Mesenchymal stem cell (in vitro differentiated cells and primary cell): Measurements from ENCODE around the gene HOPX.
"Not testable (repeated sequence)": the region's sequence is repeated elsewhere in the genome, so short reads cannot be mapped to it uniquely, and the experiment has no call there.

Experiments used
- DNase-seq: peaks from one replicate; pipeline ENCODE4 v3.0.0-alpha.2; 2013
- H2AFZ ChIP-seq: one replicate; pipeline ENCODE4 v1.6.1; 2013; ENCODE audit warnings: low read depth, mild to moderate bottlenecking, control low read depth, inconsistent platforms, low read length, moderate library complexity
- H2AK5ac ChIP-seq: 2 replicates; pipeline ENCODE4 v1.6.1; 2013; ENCODE audit warnings: low read length, moderate library complexity, mild to moderate bottlenecking, inconsistent platforms; ENCODE audit not compliant: severe bottlenecking
- H2BK120ac ChIP-seq: one replicate; pipeline ENCODE4 v1.6.1; 2013; ENCODE audit warnings: low read depth, mild to moderate bottlenecking, inconsistent platforms, low read length, moderate library complexity
- H2BK12ac ChIP-seq, 2 experiments: one replicate each; pipeline ENCODE4 v1.6.1; 2013; ENCODE audit warnings: inconsistent platforms in 2 of 2, low read length in 2 of 2, mild to moderate bottlenecking in 2 of 2, moderate library complexity in 2 of 2, control low read depth in 1 of 2
- H2BK15ac ChIP-seq: one replicate; pipeline ENCODE4 v1.6.1; 2013; ENCODE audit warnings: mild to moderate bottlenecking, low read depth, inconsistent platforms; ENCODE audit not compliant: poor library complexity, severe bottlenecking
- H2BK5ac ChIP-seq: 2 replicates; pipeline ENCODE4 v1.6.1; 2013; ENCODE audit warnings: low read depth, mild to moderate bottlenecking, low read length, control low read depth, inconsistent platforms; ENCODE audit not compliant: poor library complexity, severe bottlenecking
- H3K14ac ChIP-seq, 2 experiments: one replicate each; pipeline ENCODE4 v1.6.1; 2013; ENCODE audit warnings: inconsistent platforms in 2 of 2, low read length in 2 of 2, control low read depth in 1 of 2, mild to moderate bottlenecking in 1 of 2, moderate library complexity in 1 of 2
- H3K18ac ChIP-seq, 2 experiments: one replicate each; pipeline ENCODE4 v1.6.1; 2013; ENCODE audit warnings: inconsistent platforms in 2 of 2, low read length in 2 of 2, control low read depth in 1 of 2, low read depth in 1 of 2, mild to moderate bottlenecking in 1 of 2
- H3K23ac ChIP-seq, 2 experiments: one replicate each; pipeline ENCODE4 v1.6.1; 2013; ENCODE audit warnings: inconsistent platforms in 2 of 2, low read length in 2 of 2, mild to moderate bottlenecking in 2 of 2, moderate library complexity in 2 of 2, control low read depth in 1 of 2
- H3K27ac ChIP-seq: 2 replicates; pipeline ENCODE4 v1.5.1; 2013; ENCODE audit warnings: mild to moderate bottlenecking, moderate library complexity, low read length, control low read depth, inconsistent platforms; ENCODE audit not compliant: poor library complexity, severe bottlenecking
- H3K27me3 ChIP-seq, 2 experiments: 2 replicates each; pipeline versions ENCODE4 v1.6.1 to v1.7.0; 2013; ENCODE audit warnings: low read length in 2 of 2, mild to moderate bottlenecking in 2 of 2, moderate library complexity in 2 of 2, control low read depth in 1 of 2, inconsistent platforms in 1 of 2; ENCODE audit not compliant: control insufficient read depth in 1 of 2, insufficient read depth in 1 of 2
- H3K36me3 ChIP-seq, 2 experiments: 2 replicates each; pipeline versions ENCODE4 v1.6.1 to v1.7.0; 2013; ENCODE audit warnings: low read length in 2 of 2, control low read depth in 1 of 2, inconsistent platforms in 1 of 2, low read depth in 1 of 2, mild to moderate bottlenecking in 1 of 2; ENCODE audit not compliant: insufficient read depth in 2 of 2, control insufficient read depth in 1 of 2
- H3K4ac ChIP-seq, 2 experiments: one replicate each; pipeline ENCODE4 v1.6.1; 2013; ENCODE audit warnings: inconsistent platforms in 2 of 2, low read length in 2 of 2, mild to moderate bottlenecking in 2 of 2, moderate library complexity in 2 of 2, control low read depth in 1 of 2, low read depth in 1 of 2
- H3K4me1 ChIP-seq: 2 replicates; pipeline ENCODE4 v1.6.1; 2013; ENCODE audit warnings: low read depth, low read length, control low read depth; ENCODE audit not compliant: control insufficient read depth, insufficient read depth
- H3K4me2 ChIP-seq: 2 replicates; pipeline ENCODE4 v1.6.1; 2013; ENCODE audit warnings: low read length, mild to moderate bottlenecking, inconsistent platforms; ENCODE audit not compliant: poor library complexity, severe bottlenecking
- H3K4me3 ChIP-seq, 2 experiments: 2 replicates each; pipeline versions ENCODE4 v1.5.1 to v1.7.0; 2013; ENCODE audit warnings: low read length in 2 of 2, mild to moderate bottlenecking in 2 of 2, control low read depth in 1 of 2, low read depth in 1 of 2; ENCODE audit not compliant: insufficient read depth in 1 of 2
- H3K79me1 ChIP-seq: replicated peaks from 2 replicates; pipeline ENCODE4 v1.6.1; 2013; ENCODE audit warnings: mild to moderate bottlenecking, control low read depth, low read length, inconsistent platforms; ENCODE audit not compliant: poor library complexity, severe bottlenecking
- H3K9ac ChIP-seq: 2 replicates; pipeline ENCODE4 v1.7.0; 2013; ENCODE audit warnings: mild to moderate bottlenecking, low read length, moderate library complexity
- H3K9me3 ChIP-seq: 2 replicates; pipeline ENCODE4 v1.7.0; 2013; ENCODE audit warnings: mild to moderate bottlenecking, low read length; ENCODE audit not compliant: control insufficient read depth
- H4K8ac ChIP-seq: one replicate; pipeline ENCODE4 v1.6.1; 2013; ENCODE audit warnings: inconsistent platforms, mild to moderate bottlenecking, low read length, moderate library complexity
- H4K91ac ChIP-seq: one replicate; pipeline ENCODE4 v1.6.1; 2013; ENCODE audit warnings: mild to moderate bottlenecking, low read length, inconsistent platforms
- WGBS: methylation state at CpG from one replicate; pipeline ENCODE4 v1.1.7; 2013; ENCODE audit warnings: mixed read lengths; 5-methylcytosine and 5-hydroxymethylcytosine counted together

The HOPX gene

DNA sequence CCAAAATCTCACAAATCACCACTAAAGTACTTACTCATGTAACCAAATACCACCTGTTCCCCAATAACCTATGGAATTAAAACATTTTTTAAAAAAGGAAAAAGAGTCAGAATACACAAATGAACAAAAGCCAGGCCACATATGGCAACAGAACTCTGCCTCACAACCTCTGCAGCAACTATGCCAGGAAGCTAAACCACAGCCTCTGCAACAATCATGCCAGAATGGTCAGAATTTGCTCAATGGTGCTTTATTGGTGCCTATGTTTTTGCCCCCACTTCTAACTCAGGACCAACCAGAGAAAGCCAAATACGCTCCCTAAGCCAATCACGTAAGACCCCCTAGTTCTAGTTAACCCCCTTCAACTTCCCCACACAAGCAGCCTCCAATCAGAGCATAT lies 69.6 kb downstream of the HOPX start:
- no peak overlapping the region for H2BK15ac ChIP-seq
- 91% methylated on average over 2 of the region's 2 CpGs for whole genome bisulfite sequencing

DNA sequence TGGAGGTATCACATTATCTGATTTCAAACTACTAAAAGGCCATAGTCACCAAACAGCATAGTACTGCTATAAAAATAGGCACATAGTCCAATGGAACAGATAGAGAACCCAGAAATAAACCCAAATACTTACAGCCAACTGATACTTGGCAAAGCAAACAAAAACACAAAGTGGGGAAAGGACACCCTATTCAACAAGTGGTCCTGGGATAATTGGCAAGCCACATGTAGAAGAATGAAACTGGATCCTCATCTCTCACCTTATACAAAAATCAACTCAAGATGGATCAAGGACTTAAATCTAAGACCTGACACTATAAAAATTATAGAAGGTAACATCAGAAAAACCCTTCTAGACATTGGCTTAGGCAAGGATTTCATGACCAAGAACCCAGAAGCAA lies 70.9 kb downstream of the HOPX start:
- H2BK120ac ChIP-seq, H2BK5ac ChIP-seq, H4K8ac ChIP-seq, H2BK12ac ChIP-seq, H3K4me1 ChIP-seq, DNase-seq, H3K18ac ChIP-seq, H3K79me1 ChIP-seq, H2AK5ac ChIP-seq, H3K9ac ChIP-seq, H3K23ac ChIP-seq, H3K9me3 ChIP-seq, H3K14ac ChIP-seq, H3K36me3 ChIP-seq, H4K91ac ChIP-seq, H3K4me3 ChIP-seq, H2BK15ac ChIP-seq, H2AFZ ChIP-seq, H3K27ac ChIP-seq, H3K4me2 ChIP-seq, H3K4ac ChIP-seq: not testable (repeated sequence)
- peaks cover 14 to 22% of the 10 kb centered on the region in 2 experiments for H3K27me3 ChIP-seq

More for the DNA sequence above, 69.6 kb downstream of the HOPX start:
- Histone ChIP-seq H3K4me1 (peaks cover 8% of the 10 kb centered on the region), H2AK5ac (no peak overlapping the region), H3K18ac (no peak overlapping the region), H3K9ac (no peak overlapping the region), H3K9me3 (no peaks in the 10 kb centered on the region), H2AFZ (no peak overlapping the region), H3K27ac (no peak overlapping the region), H3K4me3 (no peak overlapping the region), H3K14ac (no peak overlapping the region), H2BK5ac (no peak overlapping the region), H3K79me1 (no peaks in the 10 kb centered on the region), H3K4ac (no peak overlapping the region), H3K27me3 (peaks cover 11 to 17% of the 10 kb centered on the region in 2 experiments), H3K4me2 (no peak overlapping the region), H4K91ac (no peak overlapping the region), H2BK120ac (no peak overlapping the region), H3K23ac (no peak overlapping the region), H2BK12ac (no peak overlapping the region), H3K36me3 (no peaks in the 10 kb centered on the region), H4K8ac (no peak overlapping the region)
- DNase-seq: no peak

DNA sequence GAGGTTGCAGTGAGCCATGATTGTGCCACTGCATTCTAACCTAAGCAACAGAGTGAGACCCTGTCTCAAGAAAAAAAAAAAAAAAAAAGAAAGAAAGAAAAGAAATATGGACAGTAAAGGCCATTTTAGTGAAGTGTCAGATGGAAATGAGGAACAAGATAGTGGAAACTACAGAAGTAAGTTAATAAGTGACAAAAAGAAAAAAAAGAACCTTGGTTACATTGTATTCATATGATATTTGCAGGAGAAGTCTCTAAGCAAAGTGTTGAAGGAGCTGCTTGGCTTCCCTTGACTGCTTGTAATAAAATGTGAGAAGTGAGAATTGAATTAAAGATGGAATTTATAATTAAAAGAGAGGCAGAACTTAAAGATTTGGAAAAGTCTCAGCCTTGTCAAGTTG lies 73.2 kb downstream of the HOPX start:
- Histone ChIP-seq H3K27me3 (peaks cover 14 to 24% of the 10 kb centered on the region in 2 experiments), H3K36me3 (no peaks in the 10 kb centered on the region), H3K4ac (no peak overlapping the region), H2BK120ac (no peak overlapping the region), H3K27ac (no peak overlapping the region), H3K79me1 (no peaks in the 10 kb centered on the region), H3K4me3 (no peak overlapping the region), H2AFZ (no peak overlapping the region), H4K91ac (no peak overlapping the region), H2BK15ac (no peak overlapping the region), H2BK12ac (no peak overlapping the region), H3K9me3 (no peaks in the 10 kb centered on the region), H3K14ac (no peak overlapping the region), H3K4me1 (peaks cover 4% of the 10 kb centered on the region), H3K9ac (no peak overlapping the region), H3K4me2 (no peak overlapping the region), H2AK5ac (no peak overlapping the region), H4K8ac (no peak overlapping the region), H2BK5ac (no peak overlapping the region), H3K18ac (no peak overlapping the region), H3K23ac (no peak overlapping the region)
- no peak for DNase-seq

DNA sequence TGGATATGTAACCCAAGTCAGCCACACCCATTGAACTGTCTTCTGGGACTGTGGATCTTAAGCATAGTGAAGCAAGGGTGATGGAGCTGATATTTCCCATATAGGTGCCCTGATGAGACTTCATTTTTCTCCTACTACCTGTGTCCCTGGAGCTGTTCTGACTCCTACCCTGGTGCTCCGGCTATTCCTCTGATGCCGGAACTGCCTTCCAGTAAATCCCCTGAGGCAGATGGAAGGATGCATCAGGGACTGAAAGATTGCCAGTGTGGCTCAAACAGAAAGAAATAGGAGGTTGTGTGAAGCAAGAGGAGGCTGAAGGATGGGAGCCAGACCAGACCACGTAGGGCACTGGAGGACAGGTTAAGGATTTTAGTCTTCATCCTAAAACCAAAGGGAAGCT lies 74.7 kb downstream of the HOPX start:
- H3K27ac ChIP-seq: no peak overlapping the region
- no peaks in the 10 kb centered on the region for H3K9me3 ChIP-seq
- H3K9ac ChIP-seq: no peak overlapping the region
- H3K18ac ChIP-seq: no peak overlapping the region
- no peak overlapping the region for H2AFZ ChIP-seq
- DNase-seq: no peak
- no peak overlapping the region for H3K4me3 ChIP-seq
- H2BK15ac ChIP-seq: no peak overlapping the region
- H3K36me3 ChIP-seq: no peaks in the 10 kb centered on the region
- no peak overlapping the region for H4K91ac ChIP-seq
- peaks cover 14 to 24% of the 10 kb centered on the region in 2 experiments for H3K27me3 ChIP-seq
- no peak overlapping the region for H2BK12ac ChIP-seq
- no peak overlapping the region for H3K14ac ChIP-seq
- no peak overlapping the region for H2BK120ac ChIP-seq
- H3K23ac ChIP-seq: no peak overlapping the region
- H3K4me1 ChIP-seq: no peaks in the 10 kb centered on the region
- H3K79me1 ChIP-seq: no peaks in the 10 kb centered on the region
- no peak overlapping the region for H2AK5ac ChIP-seq
- no peak overlapping the region for H2BK5ac ChIP-seq
- H3K4me2 ChIP-seq: no peak overlapping the region
- no peak overlapping the region for H4K8ac ChIP-seq
- H3K4ac ChIP-seq: no peak overlapping the region
- WGBS: 68% methylated on average over 3 of the region's 3 CpGs
